Hepatic stellate cell (primary cell): ENCODE measurements around the gene MTHFD1.

Experiments
- DNase-seq: peaks from one replicate; pipeline ENCODE4 v3.0.0; 2011; ENCODE audit warnings: low spot score

The MTHFD1 gene

GRCh38 chr14:64447876-64448670, 59.9 kb downstream of the MTHFD1 start:
- no peak for DNase-seq

GRCh38 chr14:64450255-64450654, 62.1 kb downstream of the MTHFD1 start:
- DNase-seq, result no peak

- no peak for DNase-seq
Observed at GRCh38 chr14:64454671-64455070, 66.5 kb downstream of the MTHFD1 start.

DNA sequence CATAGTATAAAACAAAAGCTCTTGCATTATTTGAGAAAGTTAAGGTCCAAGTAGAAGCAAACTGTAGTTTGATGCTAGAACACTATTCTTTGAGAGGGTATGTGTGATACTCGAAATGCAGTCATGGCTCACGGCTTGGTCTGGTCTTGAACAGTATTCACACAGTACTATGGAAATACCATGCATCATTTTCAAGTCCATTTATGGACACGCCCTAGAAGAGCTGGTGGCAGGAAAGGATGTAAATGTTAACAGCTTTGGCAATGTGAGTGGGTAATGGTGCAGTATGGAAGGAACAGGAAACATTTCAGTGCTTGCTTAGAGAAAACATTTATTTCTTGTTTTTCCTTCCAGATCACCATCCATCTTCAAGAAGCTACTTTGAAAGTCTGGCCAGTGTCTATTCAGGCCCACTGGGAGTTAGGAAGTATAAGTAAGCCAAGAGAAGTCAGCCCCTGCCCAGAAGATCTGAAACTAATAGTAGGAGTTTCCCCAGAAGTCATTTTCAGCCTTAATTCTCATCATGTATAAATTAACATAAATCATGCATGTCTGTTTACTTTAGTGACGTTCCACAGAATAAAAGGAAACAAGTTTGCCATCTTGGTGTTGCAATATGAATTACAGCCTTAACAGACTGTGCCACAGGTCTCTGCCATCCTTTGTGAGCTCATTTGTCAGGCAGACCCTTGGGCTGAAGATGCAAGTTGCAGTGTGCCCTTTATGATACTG, 71.4 kb downstream of the MTHFD1 start:
- no peak for DNase-seq

GRCh38 chr14:64461221-64461620, 73.1 kb downstream of the MTHFD1 start:
- DNase-seq, result no peak

- no peak for DNase-seq
Observed at GRCh38 chr14:64463195-64463594, 75.0 kb downstream of the MTHFD1 start.

- DNase-seq, result no peak
Observed at GRCh38 chr14:64463873-64464272, 75.7 kb downstream of the MTHFD1 start.

DNA sequence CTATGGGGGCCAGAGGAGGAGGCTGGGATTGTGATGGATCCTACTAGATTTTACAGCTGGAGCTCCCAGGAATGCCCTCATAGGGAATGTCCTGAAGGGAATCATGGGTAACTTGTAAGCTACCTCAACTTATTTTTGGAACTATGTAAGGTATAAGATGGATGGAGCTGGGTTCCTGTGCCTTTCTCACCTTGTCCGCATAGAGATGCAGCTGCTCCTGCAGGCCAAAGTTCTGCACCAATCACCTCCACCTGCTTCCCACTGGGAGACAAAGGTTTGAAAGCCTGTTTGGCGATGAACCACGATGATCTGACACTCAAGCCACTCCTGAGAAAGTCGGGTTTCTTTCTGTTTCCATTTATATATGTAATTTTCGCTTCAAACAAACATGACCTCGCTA, 76.5 kb downstream of the MTHFD1 start:
- no peak for DNase-seq

DNA sequence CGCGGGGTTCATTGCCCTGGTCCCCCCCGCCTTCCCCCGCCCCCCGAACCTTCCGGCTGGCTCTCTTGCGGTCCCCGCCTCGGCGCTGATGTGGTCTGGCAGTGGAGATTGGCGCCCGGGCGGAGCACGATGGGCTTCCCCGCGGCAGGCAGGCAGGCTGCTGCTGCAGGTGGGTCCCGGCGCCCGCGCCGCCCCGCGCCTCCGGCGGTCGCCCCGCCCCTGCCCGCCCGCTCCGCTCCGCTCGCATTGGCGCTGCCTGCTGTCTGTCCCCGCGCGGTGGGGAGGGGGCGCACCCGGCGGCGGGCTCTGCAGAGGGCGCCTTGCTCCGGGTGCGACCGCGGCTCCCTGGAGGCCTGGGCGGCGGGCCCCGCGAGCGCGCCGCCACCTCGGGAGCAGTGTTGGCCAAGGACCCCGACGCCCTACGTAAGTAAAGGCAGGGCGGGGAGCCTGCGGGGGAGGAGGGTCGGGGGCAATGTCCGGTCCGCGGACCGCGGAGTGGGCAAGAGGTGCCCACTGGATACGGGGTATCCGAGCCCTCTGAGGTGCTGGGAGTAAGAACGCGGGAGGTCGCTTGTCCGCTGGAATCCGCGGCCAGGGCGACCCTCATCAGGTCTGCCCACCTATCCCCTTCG, 77.2 kb downstream of the MTHFD1 start, which contains the start of gene AKAP5:
AKAP5 (plus strand) TSS at position 309 of the 632 bp plus-strand sequence. CDS start 2,896 bp downstream, outside the sequence.
- DNase-seq, result peak; percentile 42

- peak; percentile 65 for DNase-seq
Observed at GRCh38 chr14:64465831-64466554, 77.8 kb downstream of the MTHFD1 start.

DNA sequence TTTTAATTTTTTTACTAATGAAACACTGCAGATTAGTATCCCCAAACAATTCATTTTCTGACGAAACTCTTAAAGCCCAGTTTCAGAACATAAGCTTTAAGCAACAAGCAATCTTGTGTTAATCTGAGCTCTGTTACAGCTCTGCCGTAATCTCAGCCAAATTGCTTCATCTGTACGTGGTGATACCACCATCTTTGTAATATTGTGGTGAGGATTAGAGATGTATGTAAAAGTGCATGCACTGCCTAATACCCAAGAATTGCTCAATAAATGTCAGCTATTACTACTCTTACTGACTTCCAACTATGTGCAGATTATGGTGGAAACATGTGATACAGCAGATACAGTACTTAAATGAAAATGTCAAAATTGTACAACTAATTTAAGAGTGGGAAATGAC, 78.9 kb downstream of the MTHFD1 start:
- DNase-seq, result no peak

GRCh38 chr14:64467566-64467965, 79.4 kb downstream of the MTHFD1 start:
- no peak for DNase-seq

- no peak for DNase-seq
Observed at GRCh38 chr14:64468451-64468850, 80.3 kb downstream of the MTHFD1 start.

- DNase-seq, result no peak
Observed at GRCh38 chr14:64474041-64474440, 85.9 kb downstream of the MTHFD1 start.

GRCh38 chr14:64474698-64475097, 86.5 kb downstream of the MTHFD1 start:
- no peak for DNase-seq

DNA sequence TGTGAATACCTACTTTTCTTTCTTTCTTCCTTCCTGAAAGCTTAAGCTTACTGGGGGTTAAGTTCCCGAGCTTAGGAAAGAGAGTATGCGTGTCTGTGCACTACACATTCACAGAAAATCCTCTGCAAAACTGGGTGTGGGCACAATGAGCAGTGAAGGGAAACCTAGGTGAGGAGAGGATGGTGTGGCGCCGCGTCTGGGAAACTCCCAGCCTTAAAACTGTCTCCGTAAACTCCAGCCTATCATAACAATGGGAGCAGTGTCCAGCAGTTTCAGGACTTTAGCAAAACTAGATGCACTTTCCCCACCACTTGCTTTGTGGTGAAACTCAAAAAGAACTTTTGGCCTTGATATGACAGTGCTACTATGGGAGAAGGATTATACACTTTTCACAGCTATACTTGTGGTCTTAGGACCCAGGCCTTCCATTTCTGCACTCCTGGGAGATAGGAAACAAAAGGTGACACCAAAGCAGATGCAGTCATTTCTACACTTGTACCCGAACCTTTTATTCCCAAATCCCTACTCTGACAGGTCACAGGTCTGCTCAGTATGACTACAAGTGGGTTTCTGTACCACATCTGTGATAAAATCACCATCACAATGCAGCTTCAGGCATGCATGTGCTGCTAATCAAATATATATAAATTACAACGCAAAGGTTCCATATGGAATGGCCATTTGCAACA, 87.6 kb downstream of the MTHFD1 start:
- DNase-seq, result no peak

DNA sequence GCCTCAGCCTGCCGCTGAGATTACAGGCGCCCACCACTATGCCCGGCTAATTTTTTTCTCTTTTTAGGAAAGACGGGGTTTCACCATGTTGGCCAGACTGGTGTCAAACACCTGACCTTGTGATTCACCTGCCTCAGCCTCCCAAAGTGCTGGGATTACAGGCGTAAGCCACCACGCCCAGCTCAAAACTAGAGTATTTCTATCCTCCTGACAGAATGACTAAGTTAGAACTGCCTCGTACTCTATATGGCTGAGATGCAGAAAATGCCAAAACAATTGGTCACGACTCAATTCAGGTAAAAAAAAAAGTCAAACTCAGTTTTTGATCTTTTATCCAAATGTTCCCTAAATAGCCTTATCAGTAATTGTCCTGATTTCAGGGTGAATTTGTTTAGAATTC, 88.3 kb downstream of the MTHFD1 start:
- no peak for DNase-seq

DNA sequence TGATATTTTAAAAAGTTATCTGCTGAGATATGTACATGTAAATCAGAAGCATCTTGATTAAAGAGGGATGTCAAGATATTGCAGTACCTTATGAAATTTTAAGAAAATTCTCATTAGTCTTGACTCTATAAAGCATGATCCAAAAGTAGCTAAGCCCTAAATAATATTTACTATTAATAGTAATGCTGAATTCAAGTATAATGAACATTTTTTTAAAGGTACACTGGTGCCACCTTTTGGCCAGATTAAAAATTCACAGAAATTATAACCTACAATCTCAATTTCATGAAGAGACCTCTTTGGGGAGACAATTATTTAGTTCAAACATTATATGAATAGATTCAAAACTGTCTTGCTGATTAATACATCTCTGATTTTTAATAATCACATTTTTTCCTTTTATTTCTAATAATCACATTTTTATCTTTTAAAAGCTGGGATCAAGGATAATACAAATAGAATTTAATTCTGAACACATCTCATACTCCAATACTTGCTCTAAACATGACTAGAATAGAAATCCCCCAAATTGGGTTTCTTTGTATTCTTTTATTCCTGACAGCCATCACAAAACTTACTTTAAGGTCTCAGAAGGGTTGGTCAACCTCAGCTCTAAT, 90.6 kb downstream of the MTHFD1 start:
- DNase-seq, result peak; percentile 27

GRCh38 chr14:64488590-64489099, 100.5 kb downstream of the MTHFD1 start:
- DNase-seq, result no peak

GRCh38 chr14:64491637-64492036, 103.5 kb downstream of the MTHFD1 start:
- no peak for DNase-seq

DNA sequence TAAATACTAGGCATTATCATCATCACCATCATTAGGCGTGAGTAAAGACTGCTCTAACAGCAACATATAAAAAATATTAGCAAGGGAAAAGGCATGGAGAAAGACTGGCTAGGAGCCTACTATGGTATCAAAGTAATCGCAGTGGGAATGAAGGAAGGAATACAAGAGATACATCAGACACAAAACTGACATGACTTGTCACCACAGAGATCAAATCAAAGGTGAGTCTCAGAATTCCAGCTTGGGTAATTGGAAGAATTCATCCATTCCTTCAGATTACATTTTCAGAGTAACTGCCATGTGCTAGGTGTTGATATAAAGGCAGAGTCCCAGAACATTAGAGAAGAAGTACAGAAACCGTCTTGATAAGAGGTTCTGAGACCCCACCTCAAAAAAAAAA, 105.3 kb downstream of the MTHFD1 start:
- DNase-seq, result no peak
